Liver (tissue), 9 donors: Measurements from ENCODE around the gene MUCL3. TPM values are rescaled to one million over a fixed set of nuclear protein-coding genes. Genes with fewer than 3 reads are reported as not detected.

Experiments
- DNase-seq: peaks from one replicate; pipeline ENCODE4 v3.0.0-alpha.2; 2017; ENCODE audit warnings: low spot score
- H3K27ac ChIP-seq, 2 donors: one replicate each; pipeline ENCODE4 v1.7.0; 2013; ENCODE audit warnings: inconsistent platforms in 2 of 2, low read length in 2 of 2, control low read depth in 1 of 2, low read depth in 1 of 2, mild to moderate bottlenecking in 1 of 2
- H3K27me3 ChIP-seq, 4 donors: one replicate each; pipeline versions ENCODE4 v1.6.1 to v1.7.0; 2013; ENCODE audit warnings: low read length in 3 of 4, inconsistent platforms in 1 of 4, mild to moderate bottlenecking in 1 of 4, moderate library complexity in 1 of 4; ENCODE audit not compliant: control insufficient read depth in 4 of 4, insufficient read depth in 4 of 4
- H3K36me3 ChIP-seq, 4 donors: one replicate each; pipeline versions ENCODE4 v1.6.1 to v1.7.0; 2013; ENCODE audit warnings: low read length in 3 of 4, mild to moderate bottlenecking in 3 of 4, low read depth in 1 of 4, moderate library complexity in 1 of 4; ENCODE audit not compliant: control insufficient read depth in 4 of 4, insufficient read depth in 3 of 4
- H3K4me1 ChIP-seq, 4 donors: one replicate each; pipeline versions ENCODE4 v1.6.1 to v1.7.0; 2013; ENCODE audit warnings: low read length in 3 of 4, mild to moderate bottlenecking in 3 of 4, moderate library complexity in 1 of 4; ENCODE audit not compliant: control insufficient read depth in 4 of 4, insufficient read depth in 4 of 4
- H3K4me3 ChIP-seq, 3 donors: one replicate each; pipeline versions ENCODE4 v1.6.1 to v1.7.0; 2013; ENCODE audit warnings: low read length in 3 of 3, control low read depth in 1 of 3, low read depth in 1 of 3, mild to moderate bottlenecking in 1 of 3
- H3K9ac ChIP-seq, 2 donors: one replicate each; pipeline ENCODE4 v1.7.0; 2013; ENCODE audit warnings: low read length in 2 of 2, mild to moderate bottlenecking in 2 of 2, moderate library complexity in 2 of 2, control low read depth in 1 of 2, low read depth in 1 of 2
- H3K9me3 ChIP-seq, 4 donors: one replicate each; pipeline versions ENCODE4 v1.6.1 to v1.7.0; 2013; ENCODE audit warnings: low read length in 3 of 4; ENCODE audit not compliant: control insufficient read depth in 4 of 4
- ATF3 ChIP-seq: IDR thresholded peaks from 2 replicates; pipeline ENCODE4 v1.6.1; 2016; ENCODE audit warnings: antibody characterized with exemption
- CTCF ChIP-seq: fragments of 150-350 bp; IDR thresholded peaks from 2 replicates; pipeline ENCODE4 v1.5.1; 2017; ENCODE audit warnings: improper control_type of control experiment, low read depth, low read length; ENCODE audit not compliant: missing input control
- FOXA2 ChIP-seq: IDR thresholded peaks from 2 replicates; pipeline ENCODE4 v1.6.1; 2016; ENCODE audit warnings: antibody characterized with exemption
- HNF4G ChIP-seq: IDR thresholded peaks from 2 replicates; pipeline ENCODE4 v1.6.1; 2016; ENCODE audit warnings: antibody characterized with exemption
- MAX ChIP-seq: IDR thresholded peaks from 2 replicates; pipeline ENCODE4 v1.6.1; 2016; ENCODE audit warnings: antibody characterized with exemption
- REST ChIP-seq: IDR thresholded peaks from 2 replicates; pipeline ENCODE4 v1.6.1; 2016; ENCODE audit warnings: antibody characterized with exemption, mild to moderate bottlenecking
- RXRA ChIP-seq, 2 donors: IDR thresholded peaks; 2 replicates each; pipeline ENCODE4 v1.6.1; 2017 to 2018; ENCODE audit warnings: antibody characterized with exemption in 2 of 2, mild to moderate bottlenecking in 1 of 2
- TAF1 ChIP-seq: conservative IDR thresholded peaks from 2 replicates; pipeline ENCODE4 v1.6.1; 2016; ENCODE audit warnings: antibody characterized with exemption, mild to moderate bottlenecking
- YY1 ChIP-seq: IDR thresholded peaks from 2 replicates; pipeline ENCODE4 v1.6.1; 2016; ENCODE audit warnings: antibody characterized with exemption, mild to moderate bottlenecking
- WGBS: extraction: QIAGEN DNeasy Blood & Tissue Kit; methylation state at CpG from one replicate; pipeline ENCODE4 v1.1.7; 2013; 5-methylcytosine and 5-hydroxymethylcytosine counted together
- polyA plus RNA-seq, 2 donors: library from polyadenylated mRNA; stranded (reverse) in 1 of 2; unstranded in 1 of 2; fragments of 200-250 nt in 1 of 2; fragments of >200 nt in 1 of 2; fragmentation: Nextera tagmentation in 1 of 2; extraction: Ambion mirVana in 1 of 2; gene quantifications; one replicate each; pipeline versions ENCODE4 v1.2.1 to v1.2.3, GENCODE V29; 2013 to 2015
- total RNA-seq, 2 donors: library from RNA; depleted of rRNA; stranded (reverse); fragments of >200 nt; gene quantifications; one replicate each; pipeline ENCODE4 v1.2.3, GENCODE V29; 2014
- donor health status: healthy.
- donor health status: healthy.
- donor health status: healthy.
- donor health status: healthy.
- donor health status: healthy.

MUCL3 gene
- total and polyA plus RNA-seq, 4 donors, result under 0.01 TPM; not detected in 3

- WGBS, result 52% methylated on average over 9 of the region's 9 CpGs
Measured at GRCh38 chr6:30960907-30961673, 20.3 kb downstream of the MUCL3 start.

More at GRCh38 chr6:30960907-30961673, 20.3 kb downstream of the MUCL3 start:
- no peak overlapping the region for H3K4me3 ChIP-seq
- H3K36me3 ChIP-seq, result no peaks in the 10 kb centered on the region
- H3K9me3 ChIP-seq, result no peaks in the 10 kb centered on the region
- no peak overlapping the region for H3K27ac ChIP-seq
- no peak overlapping the region for H3K9ac ChIP-seq
- H3K4me1 ChIP-seq, result no peaks in the 10 kb centered on the region
- DNase-seq, result no peak
- H3K27me3 ChIP-seq, result peaks cover 0 to 6% (median under 1%) of the 10 kb centered on the region in 4 donors
- no peak for TF ChIP-seq FOXA2
- TF ChIP-seq MAX, result no peak
- TF ChIP-seq CTCF, result no peak
- peak in 1 of 2 donors; percentile 7 for TF ChIP-seq RXRA (IDR thresholded peaks at IDR 0.05)
- no peak for TF ChIP-seq TAF1
- TF ChIP-seq REST, result no peak
- no peak for TF ChIP-seq YY1
- TF ChIP-seq ATF3, result no peak
- no peak for TF ChIP-seq HNF4G
